ENCODE measurements around the gene SNAI3. TPM values are rescaled to one million over a fixed set of nuclear protein-coding genes. Genes with fewer than 3 reads are reported as not detected.
A peak's percentile ranks its signal among the peaks of the same experiment; 100 is the strongest.

Gene SNAI3
- total and polyA plus RNA-seq, 2 of the 4 experiments (the other 2 are of a cell fraction), result 0.21 TPM; not detected in 1

- TF ChIP-seq USF2 (IDR thresholded peaks at IDR 0.05; ENCODE audit: low read depth, low read length), result no peak
- no peak for TF ChIP-seq MAFK (IDR thresholded peaks at IDR 0.05; ENCODE audit: low read depth, low read length)
- TF ChIP-seq RAD21 (IDR thresholded peaks at IDR 0.05; ENCODE audit: low read length), result peak; percentile 46
Measured at GRCh38 chr16:88685156-88686061, 898 bp downstream of the SNAI3 start (continued).

All from IMR-90 (cell line).